ENCODE results near the gene TMEM163.
"Not testable (repeated sequence)": the region's sequence is repeated elsewhere in the genome, so short reads cannot be mapped to it uniquely, and the experiment has no call there.

Gene TMEM163

DNA sequence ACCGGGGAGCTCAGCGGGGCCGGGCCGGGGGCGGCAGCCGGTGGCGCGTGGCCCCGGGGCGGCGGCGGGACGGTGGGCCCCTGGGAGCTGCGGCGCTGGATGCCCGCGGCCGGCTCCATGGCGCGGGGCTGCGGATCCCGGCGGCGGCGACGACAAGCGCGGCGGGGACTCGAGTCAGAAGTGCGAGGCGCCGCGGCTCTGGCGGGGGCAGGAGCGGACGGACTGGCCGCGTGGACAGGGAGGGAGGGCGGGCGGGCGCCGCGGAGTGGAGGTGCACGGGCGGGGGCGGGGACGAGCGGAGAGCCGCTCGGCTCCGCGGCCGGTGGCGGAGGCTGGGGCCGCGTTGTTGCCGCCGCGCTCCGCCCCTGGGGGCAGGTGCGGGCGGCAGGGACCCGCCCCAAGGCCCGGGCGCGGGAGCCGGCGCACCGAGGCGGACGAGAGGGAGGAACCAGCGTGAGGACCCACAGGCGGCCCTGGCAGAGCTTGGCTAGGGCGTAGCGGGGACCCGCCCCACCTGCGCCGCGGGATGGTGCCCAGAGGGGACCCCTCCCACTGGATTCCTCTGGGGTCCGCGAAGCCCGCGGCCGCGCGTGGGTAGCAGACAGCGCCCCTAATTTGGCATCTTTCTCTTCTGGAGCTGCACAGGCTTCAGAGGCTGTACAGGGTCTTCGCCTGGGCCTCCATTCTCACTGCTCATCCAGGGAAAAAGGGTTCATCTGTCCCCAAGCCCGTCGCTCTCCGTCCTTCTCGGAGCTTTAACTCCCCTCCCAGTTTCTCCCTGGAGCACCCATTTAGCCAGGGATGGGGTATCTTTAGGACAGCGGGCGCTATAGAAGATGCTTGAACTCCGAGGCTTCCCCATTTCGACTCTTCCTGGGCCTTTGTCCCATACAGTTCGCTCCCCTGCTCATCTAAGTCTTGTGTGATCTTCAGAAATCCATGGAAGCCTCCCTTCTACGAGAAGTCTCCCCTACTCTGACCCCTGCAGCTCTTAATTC lies at the start of gene TMEM163:
Gene TMEM163 (minus strand): TSS at position 184 of the 998 bp plus-strand sequence.
- DNase-seq = no peak

- no peak for DNase-seq
Observed at GRCh38 chr2:134766583-134766982, 47.8 kb upstream of the TMEM163 start.

- DNase-seq = no peak
Observed at GRCh38 chr2:134765987-134766386, 47.2 kb upstream of the TMEM163 start.

GRCh38 chr2:134764164-134764563 lies 45.4 kb upstream of the TMEM163 start:
- no peak for DNase-seq

DNA sequence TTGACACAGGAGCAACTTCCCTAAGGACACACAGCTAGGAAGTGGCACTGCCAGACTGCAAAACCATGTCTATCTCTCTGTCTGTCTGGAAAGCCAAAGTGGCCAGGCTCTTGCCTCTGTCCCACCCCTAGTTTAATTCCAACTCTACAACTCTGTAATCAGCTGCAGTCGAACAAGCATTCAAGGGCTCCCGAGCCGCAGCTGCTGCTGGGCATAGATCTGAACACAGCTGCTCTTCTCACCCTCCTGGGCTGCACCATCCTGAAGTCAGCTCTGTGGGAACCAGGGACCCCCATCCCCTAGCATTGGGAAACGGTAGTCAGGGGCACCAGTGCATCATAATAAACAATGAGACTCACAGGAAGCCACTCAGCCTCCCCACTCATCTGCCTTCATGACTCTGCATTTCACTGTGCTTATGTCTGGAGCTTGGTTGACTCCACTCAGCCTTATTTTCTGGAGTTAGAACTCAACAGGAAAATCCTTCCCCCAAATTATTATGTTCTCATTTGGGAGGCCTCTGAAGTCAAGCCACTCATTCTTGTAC lies 44.4 kb upstream of the TMEM163 start:
- no peak for DNase-seq

GRCh38 chr2:134762508-134762907 lies 43.7 kb upstream of the TMEM163 start:
- no peak for DNase-seq

DNA sequence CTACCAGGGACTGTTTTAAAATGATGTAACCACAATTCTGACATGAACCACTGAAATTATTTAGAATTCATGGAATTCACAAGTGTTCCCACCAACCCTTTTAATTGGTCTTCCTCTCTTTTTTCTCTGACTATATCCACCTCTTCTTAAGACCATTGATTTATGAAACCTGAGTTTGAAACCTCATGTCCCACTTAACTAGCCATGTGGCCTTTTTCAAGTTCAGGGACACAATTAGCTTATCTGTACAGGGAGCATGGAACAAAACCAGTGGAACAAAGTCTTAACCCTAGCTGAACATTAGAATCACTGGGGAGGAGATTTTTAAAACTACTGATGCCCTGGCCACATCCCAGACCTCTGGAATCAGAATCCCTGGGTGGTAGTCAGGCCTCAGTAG lies 41.6 kb upstream of the TMEM163 start:
- no peak for DNase-seq

DNA sequence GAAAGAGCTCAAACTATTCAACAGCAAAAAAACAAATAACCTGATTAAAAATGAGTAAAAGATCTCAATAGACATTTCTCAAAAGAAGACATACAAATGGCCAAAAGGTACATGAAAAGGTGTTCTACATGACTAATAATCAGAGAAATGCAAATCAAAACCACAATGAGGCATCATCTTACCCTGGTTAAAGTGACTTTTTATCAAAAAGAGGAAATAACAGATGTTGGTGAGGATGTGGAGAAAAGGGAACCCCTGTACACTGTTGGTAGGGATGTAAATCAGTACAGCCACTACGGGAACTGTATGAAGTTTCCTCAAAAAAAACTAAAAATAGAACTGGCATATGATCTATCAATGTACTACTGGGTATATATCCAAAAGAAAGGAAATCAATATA lies 39.8 kb upstream of the TMEM163 start:
- no peak for DNase-seq

DNA sequence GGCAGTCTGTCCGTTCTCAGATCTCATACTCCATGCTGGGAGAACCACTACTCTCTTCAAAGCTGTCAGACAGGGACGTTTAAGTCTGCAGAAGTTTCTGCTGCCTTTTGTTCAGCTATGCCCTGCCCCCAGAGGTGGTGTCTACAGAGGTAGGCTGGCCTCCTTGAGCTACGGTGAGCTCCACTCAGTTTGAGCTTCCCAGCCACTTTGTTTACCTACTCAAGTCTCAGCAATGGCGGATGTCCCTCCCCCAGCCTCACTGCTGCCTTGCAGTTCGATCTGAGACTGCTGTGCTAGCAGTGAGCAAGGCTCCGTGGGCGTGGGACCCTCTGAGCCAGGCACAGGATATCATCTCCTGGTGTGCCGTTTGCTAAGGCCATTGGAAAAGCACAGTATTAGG lies 33.2 kb upstream of the TMEM163 start:
- DNase-seq = not testable (repeated sequence)

GRCh38 chr2:134745546-134745945 lies 26.7 kb upstream of the TMEM163 start:
- no peak for DNase-seq

- DNase-seq = no peak
Observed at GRCh38 chr2:134745023-134745422, 26.2 kb upstream of the TMEM163 start.

GRCh38 chr2:134739879-134740301 lies 21.1 kb upstream of the TMEM163 start:
- no peak for DNase-seq

DNA sequence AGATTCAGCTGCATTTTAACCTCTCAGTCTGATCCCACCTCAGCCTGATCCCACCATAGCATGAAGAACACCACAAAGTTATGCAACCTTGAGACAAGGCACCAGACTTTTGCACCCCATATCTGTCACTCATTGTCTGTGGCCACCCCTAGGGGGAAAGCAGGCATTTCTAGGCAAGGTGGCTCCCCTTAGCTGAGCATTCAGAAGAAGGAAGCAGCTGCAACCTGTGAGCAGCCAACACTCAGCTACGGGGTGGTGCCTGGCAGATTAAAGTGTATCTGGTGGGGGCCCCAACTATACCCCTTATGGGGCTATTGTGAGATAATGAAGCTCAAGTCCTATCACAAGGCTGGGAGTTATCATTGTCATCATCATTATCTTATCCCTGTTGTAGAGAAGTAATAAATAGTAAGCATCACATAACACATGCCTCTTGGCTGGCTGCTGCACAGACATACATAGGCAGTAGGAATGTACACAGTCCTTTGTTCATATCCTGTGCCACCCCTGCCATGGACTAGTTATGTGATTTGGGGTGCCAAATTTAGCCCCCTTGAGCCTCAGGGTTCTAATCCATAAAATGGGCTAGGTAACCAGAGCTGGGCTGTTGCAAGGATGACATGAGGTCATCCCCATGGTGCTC lies 20.6 kb upstream of the TMEM163 start:
- DNase-seq = no peak

DNA sequence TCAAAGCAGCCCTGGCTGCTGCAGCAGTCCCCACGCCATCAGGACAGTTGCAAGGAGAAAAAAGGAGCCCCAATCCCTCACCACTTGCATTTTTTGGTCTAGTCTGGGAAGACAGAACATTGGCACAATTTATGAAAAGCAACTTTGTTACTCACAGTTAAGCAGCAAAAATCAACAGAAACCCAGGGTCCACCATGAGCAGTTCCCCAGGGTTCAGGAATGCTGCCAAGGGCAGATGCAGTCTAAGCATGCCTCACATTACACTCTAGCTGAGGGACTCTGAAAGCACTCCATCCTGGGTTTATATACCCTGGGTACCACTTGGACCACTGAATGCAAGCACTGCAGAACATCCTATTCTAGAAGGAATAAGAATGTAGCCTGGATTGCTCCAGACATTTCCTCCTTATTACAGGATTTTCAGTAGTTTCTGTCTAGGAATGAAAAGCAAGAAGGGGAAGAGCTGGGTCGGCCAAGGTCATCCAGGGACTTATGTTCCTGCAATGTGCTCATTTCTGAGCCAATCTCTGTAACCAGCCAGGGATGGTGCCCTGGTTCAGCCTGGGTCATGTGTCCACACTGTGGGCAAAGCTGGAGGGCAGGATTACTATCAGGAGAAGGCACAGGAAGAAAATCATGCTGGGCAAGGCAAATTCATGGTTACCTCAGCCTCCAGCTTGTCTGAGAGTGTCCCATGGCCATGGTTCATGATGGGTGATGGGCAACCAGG lies 19.5 kb upstream of the TMEM163 start:
- no peak for DNase-seq

- DNase-seq = no peak
Observed at GRCh38 chr2:134737671-134738070, 18.9 kb upstream of the TMEM163 start.

GRCh38 chr2:134736167-134736880 lies 17.5 kb upstream of the TMEM163 start:
- no peak for DNase-seq

GRCh38 chr2:134728163-134728562 lies 9.4 kb upstream of the TMEM163 start:
- no peak for DNase-seq

- DNase-seq = no peak
Observed at GRCh38 chr2:134727385-134727784, 8.6 kb upstream of the TMEM163 start.

DNA sequence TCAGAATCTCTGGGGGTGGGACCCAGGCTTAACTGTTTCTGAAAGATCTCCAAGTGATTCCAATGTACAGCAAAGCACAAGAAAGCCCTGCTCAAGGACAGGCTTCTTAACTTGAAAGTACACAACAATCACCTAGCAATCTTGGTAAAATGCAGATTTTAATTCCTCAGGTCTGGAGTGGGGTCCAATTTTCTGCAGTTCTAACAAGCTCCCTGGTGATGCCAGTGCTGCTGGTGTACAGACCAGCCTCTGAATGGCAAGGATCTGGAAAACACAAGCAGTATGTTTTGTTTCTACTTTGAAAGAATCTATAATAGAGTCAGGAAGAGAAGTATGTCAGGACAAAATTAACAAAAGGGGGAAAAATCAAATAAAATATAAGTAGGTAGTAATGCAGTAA lies 7.8 kb upstream of the TMEM163 start:
- DNase-seq = no peak

GRCh38 chr2:134725876-134726275 lies 7.1 kb upstream of the TMEM163 start:
- DNase-seq = no peak

DNA sequence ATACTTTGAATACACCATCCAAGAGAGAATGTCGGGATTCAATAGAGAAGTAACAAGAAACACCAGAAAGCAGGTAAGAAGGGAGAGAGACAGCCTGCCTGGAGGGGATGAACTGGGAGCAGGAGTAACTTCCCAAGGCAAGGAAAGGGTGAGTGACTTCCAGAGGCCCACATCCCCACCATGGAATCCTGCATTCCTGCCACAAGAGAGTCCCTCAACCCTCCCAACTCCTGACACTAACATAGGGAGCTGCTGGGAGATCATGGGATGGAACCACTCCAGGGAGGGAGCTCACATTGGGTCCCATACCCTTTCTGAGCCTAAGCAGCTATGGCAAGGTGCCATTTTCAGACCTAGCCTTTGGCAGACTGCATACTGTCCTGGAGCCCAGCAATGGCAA lies 5.5 kb upstream of the TMEM163 start:
- DNase-seq = no peak

GRCh38 chr2:134723742-134724141 lies 4.9 kb upstream of the TMEM163 start:
- not testable (repeated sequence) for DNase-seq
